K562 (cell line): ENCODE data around the gene YBX1. TPM values are rescaled to one million over a fixed set of nuclear protein-coding genes. Genes with fewer than 3 reads are reported as not detected.

Experiments
- ATAC-seq: fragments of 200-7000 bp; cut with Tn5 transposase; 3 replicates; pipeline ENCODE4 v1.9.1; 2020; ENCODE audit warnings: moderate library complexity
- BruUV-seq: library from RNA; stranded (reverse); fragments of 400-500 nt; replicated peaks from 2 replicates; lab custom pipeline; 2021; lab: Mats Ljungman, UMichigan
- CTCF ChIA-PET: fragments of 300-600 bp; formaldehyde crosslinking; extraction: SDS; loops from one replicate; lab custom pipeline; 2021; ENCODE audit warnings: low intra/inter-chr PET ratio; lab: Yijun Ruan, JAX
- POLR2A ChIA-PET: fragments of 300-600, 350-650 bp; sonication (Branson Sonifier 250); formaldehyde crosslinking; extraction: SDS; loops from one replicate; lab custom pipeline; 2021; ENCODE audit warnings: antibody characterized with exemption, inconsistent platforms; lab: Yijun Ruan, JAX
- DNase-seq, 4 experiments: peaks; one replicate each; pipeline versions ENCODE4 v3.0.0 to v3.0.0-alpha.2; 2011 to 2018; ENCODE audit warnings: low spot score in 3 of 4, mixed read lengths in 3 of 4; ENCODE audit errors: extremely low read depth in 1 of 4
- FAIRE-seq: peaks from 2 replicates; lab custom pipeline; 2011; peaks lifted over from hg19 to GRCh38; lab: Jason Lieb, UNC
- H2AFZ ChIP-seq: 2 replicates; pipeline ENCODE4 v1.6.0; 2011; ENCODE audit warnings: low read depth, low read length, control low read depth, inconsistent platforms
- H3K27ac ChIP-seq: fragments of 200-600 bp; 3 replicates; pipeline ENCODE4 v1.8.0; 2011; ENCODE audit warnings: low read depth, mild to moderate bottlenecking, control low read depth, inconsistent platforms, low read length, moderate library complexity, mixed read lengths; ENCODE audit errors: extremely low read depth
- H3K27me3 ChIP-seq, 2 experiments: fragments of 300-600 bp in 1 of 2; 2 replicates in 1 of 2; 3 replicates in 1 of 2; pipeline versions ENCODE4 v1.6.0 to v1.8.0; 2011; ENCODE audit warnings: inconsistent platforms in 2 of 2, low read length in 2 of 2, mild to moderate bottlenecking in 1 of 2, mixed read lengths in 1 of 2, moderate library complexity in 1 of 2; ENCODE audit not compliant: control insufficient read depth in 2 of 2, insufficient read depth in 2 of 2
- H3K36me3 ChIP-seq: fragments of 300-600 bp; 3 replicates; pipeline ENCODE4 v1.8.0; 2011; ENCODE audit warnings: mild to moderate bottlenecking, low read length, inconsistent platforms; ENCODE audit not compliant: control insufficient read depth, insufficient read depth
- H3K4me1 ChIP-seq, 2 experiments: fragments of 200-600 bp in 1 of 2; replicated peaks in 1 of 2; 2 replicates in 1 of 2; 3 replicates in 1 of 2; pipeline versions ENCODE4 v1.5.1 to v1.8.0; 2011; ENCODE audit warnings: inconsistent platforms in 2 of 2, low read length in 2 of 2, mild to moderate bottlenecking in 1 of 2, mixed read lengths in 1 of 2, moderate library complexity in 1 of 2; ENCODE audit not compliant: control insufficient read depth in 2 of 2, insufficient read depth in 2 of 2
- H3K4me2 ChIP-seq: 2 replicates; pipeline ENCODE4 v1.6.1; 2011; ENCODE audit warnings: low read length, control low read depth, inconsistent platforms, mixed read lengths; ENCODE audit not compliant: insufficient read depth
- H3K4me3 ChIP-seq: fragments of 200-600 bp; sonication (generic), shearing (Covaris generic); 2 replicates; pipeline ENCODE4 v1.5.1; 2016; ENCODE audit warnings: control low read depth, inconsistent platforms
- H3K79me2 ChIP-seq: fragments of 200-600 bp; 3 replicates; pipeline ENCODE4 v1.8.0; 2011; ENCODE audit warnings: low read length, inconsistent platforms; ENCODE audit not compliant: control insufficient read depth, insufficient read depth
- H3K9ac ChIP-seq, 2 experiments: 2 replicates each; pipeline versions ENCODE4 v1.6.0 to v1.6.1; 2011; ENCODE audit warnings: low read depth in 2 of 2, low read length in 2 of 2, control low read depth in 1 of 2, inconsistent platforms in 1 of 2, mild to moderate bottlenecking in 1 of 2, mixed read lengths in 1 of 2; ENCODE audit not compliant: insufficient read depth in 1 of 2
- H3K9me1 ChIP-seq: one replicate; pipeline ENCODE4 v1.6.0; 2011; ENCODE audit warnings: inconsistent platforms, mild to moderate bottlenecking, low read length, moderate library complexity; ENCODE audit not compliant: control insufficient read depth, insufficient read depth
- H3K9me3 ChIP-seq: replicated peaks from 2 replicates; pipeline ENCODE4 v1.5.1; 2011; ENCODE audit warnings: low read depth, low read length, inconsistent platforms; ENCODE audit not compliant: control insufficient read depth, insufficient read depth
- H4K20me1 ChIP-seq: replicated peaks from 2 replicates; pipeline ENCODE4 v1.6.1; 2011; ENCODE audit warnings: low read length, inconsistent platforms, mixed read lengths; ENCODE audit not compliant: control insufficient read depth, insufficient read depth
- ATF4 ChIP-seq: fragments of 450-650 bp; formaldehyde crosslinking; IDR thresholded peaks from 2 replicates; pipeline ENCODE4 v1.4.0; 2022; ENCODE audit warnings: mild to moderate bottlenecking, moderate library complexity
- CBFB ChIP-seq: sonication (generic); formaldehyde crosslinking; IDR thresholded peaks from 2 replicates; pipeline ENCODE4 v1.4.0; 2020; ENCODE audit warnings: mild to moderate bottlenecking, missing genetic modification reagents
- CBX2 ChIP-seq: fragments of 200-600 bp; sonication (generic); IDR thresholded peaks from one replicate; pipeline ENCODE4 v1.6.1; 2012; ENCODE audit warnings: mild to moderate bottlenecking, low read length, inconsistent platforms; ENCODE audit not compliant: insufficient read depth, poor library complexity, severe bottlenecking
- DIDO1 ChIP-seq: fragments of 450-650 bp; IDR thresholded peaks from 2 replicates; pipeline ENCODE4 v1.6.1; 2016; ENCODE audit warnings: low read depth, missing biosample characterization, missing genetic modification characterization
- E2F3 ChIP-seq: fragments of 250-450 bp; sonication (Bioruptor Pico); IDR thresholded peaks from 2 replicates; pipeline ENCODE4 v1.4.0; 2020; ENCODE audit warnings: mild to moderate bottlenecking
- ETS2 ChIP-seq: IDR thresholded peaks from 2 replicates; pipeline ENCODE4 v1.6.1; 2016; ENCODE audit warnings: borderline replicate concordance, missing genetic modification characterization, mild to moderate bottlenecking, moderate library complexity, missing compliant biosample characterization; ENCODE audit not compliant: poor library complexity, severe bottlenecking
- NFE2 ChIP-seq: IDR thresholded peaks from 2 replicates; pipeline ENCODE4 v1.6.1; 2014; ENCODE audit warnings: antibody characterized with exemption, low read depth
- PHTF2 ChIP-seq: fragments of 250-450 bp; sonication (Bioruptor Pico); IDR thresholded peaks from 2 replicates; pipeline ENCODE4 v1.5.0; 2021; ENCODE audit warnings: mild to moderate bottlenecking
- RERE ChIP-seq: sonication (generic); formaldehyde crosslinking; IDR thresholded peaks from 2 replicates; pipeline ENCODE4 v1.8.0; 2023; ENCODE audit warnings: missing genetic modification reagents, mild to moderate bottlenecking, borderline replicate concordance
- SREBF2 ChIP-seq: sonication (generic); formaldehyde crosslinking; IDR thresholded peaks from 2 replicates; pipeline ENCODE4 v1.4.0; 2020; ENCODE audit warnings: mild to moderate bottlenecking, missing genetic modification reagents
- TEAD4 ChIP-seq, 2 experiments: sonication (generic) in 1 of 2; formaldehyde crosslinking in 1 of 2; IDR thresholded peaks; 2 replicates each; pipeline versions ENCODE4 v1.6.1 to v1.8.0; 2012 to 2022; ENCODE audit warnings: borderline replicate concordance in 1 of 2, inconsistent platforms in 1 of 2, low read length in 1 of 2, mild to moderate bottlenecking in 1 of 2, missing genetic modification reagents in 1 of 2
- TFAM ChIP-seq: fragments of 250-450 bp; sonication (Bioruptor Pico); conservative IDR thresholded peaks from 2 replicates; pipeline ENCODE4 v1.5.0; 2021; ENCODE audit warnings: mild to moderate bottlenecking, moderate library complexity
- ZNF444 ChIP-seq: fragments of 250-450 bp; sonication (Bioruptor Pico); IDR thresholded peaks from 2 replicates; pipeline ENCODE4 v1.4.0; 2020; ENCODE audit warnings: mild to moderate bottlenecking, moderate library complexity
- WGBS: fragments of 100-300 bp; shearing (Covaris generic); methylation state at CpG from one replicate; pipeline ENCODE4 v1.1.6; 2016; ENCODE audit warnings: low coverage, mixed read lengths; ENCODE audit not compliant: insufficient coverage; ENCODE audit errors: missing lambda C conversion rate; 5-methylcytosine and 5-hydroxymethylcytosine counted together
- in situ Hi-C: fragments of 300-500 bp; cut with MboI; formaldehyde crosslinking; loops from 4 replicates; pipeline ENCODE4 v1.15.0; 2018; ENCODE audit warnings: inconsistent platforms, mixed read lengths
- intact Hi-C: fragments of 100-400 bp; cut with micrococcal nuclease; formaldehyde crosslinking; loops from 2 replicates; pipeline ENCODE4 v1.14.2; 2022
- polyA plus RNA-seq, 8 experiments: library from polyadenylated mRNA; depleted of rRNA in 4 of 8; stranded (reverse) in 5 of 8; unstranded in 3 of 8; fragments of >200 nt; fragmentation: Nextera tagmentation in 2 of 8; fragmentation: Illumina TruSeq in 1 of 8; extraction: Ambion mirVana in 2 of 8; extraction: Trizol in 1 of 8; gene quantifications; 2 replicates each; pipeline versions ENCODE4 v1.2.1 to v1.2.3, GENCODE V29; 2011 to 2014; ENCODE audit warnings: inconsistent platforms in 1 of 8, missing spikeins in 1 of 8
- total RNA-seq, 7 experiments: library from RNA; depleted of rRNA in 6 of 7; stranded (reverse); fragments of >200 nt in 6 of 7; fragmentation: Illumina TruSeq in 2 of 7; extraction: Trizol in 2 of 7; gene quantifications; 2 replicates each; pipeline versions ENCODE4 v1.2.1 to v1.2.3, GENCODE V29; 2011 to 2021; ENCODE audit warnings: low replicate concordance in 1 of 7

YBX1 gene
- total and polyA plus RNA-seq, 9 of the 15 experiments (the other 6 are each of a cell fraction or from before 2014, with no cell fraction given) = 363 to 1,955 (median 1,216) TPM

GRCh38 chr1:42733415-42734200, 51.4 kb downstream of the YBX1 start:
- ChIA-PET CTCF (interaction anchor here (0.6 kb wide), 1 partner anchor 155 kb away, joined by 3 read pairs; no protein-coding TSS in a partner anchor), POLR2A (interaction anchor here (0.6 to 1.6 kb wide), 4 partner anchors 32 to 498 kb away, joined by 3 to 6 read pairs (median 3); partner anchors contain the start of gene YBX1)
- Histone ChIP-seq H3K9ac (peak overlapping the region in 1 of 2 experiments; percentile 30; a peak in 1 of 4 replicates), H3K4me3 (no peak overlapping the region), H3K4me1 (peaks cover 0 to 25% of the 10 kb centered on the region in 2 experiments; a peak in 3 of 5 replicates), H3K4me2 (no peak overlapping the region), H3K9me1 (peaks cover 5% of the 10 kb centered on the region), H3K36me3 (no peaks in the 10 kb centered on the region), H3K27ac (no peak overlapping the region), H3K27me3 (peaks cover 2 to 30% of the 10 kb centered on the region in 2 experiments; a peak in 3 of 5 replicates), H2AFZ (no peak overlapping the region), H4K20me1 (no peaks in the 10 kb centered on the region), H3K79me2 (no peaks in the 10 kb centered on the region), H3K9me3 (no peaks in the 10 kb centered on the region)
- FAIRE-seq = no peak
- WGBS = 6% methylated on average over 12 of the region's 12 CpGs
- BruUV-seq = no TSS peak
- no peak for DNase-seq
- in situ Hi-C loops (loop anchor here (5.0 to 25.0 kb wide), 2 partner anchors 146 to 591 kb away; no protein-coding TSS in a partner anchor), intact Hi-C loops (loop anchor here (5.0 to 10.0 kb wide), 3 partner anchors 221 to 589 kb away; no protein-coding TSS in a partner anchor)
- no peak for TF ChIP-seq ZNF444 (CRISPR knock-in tag)
- no peak for TF ChIP-seq RERE (CRISPR knock-in tag)
- TF ChIP-seq CBX2 = no peak
- no peak for TF ChIP-seq PHTF2 (CRISPR knock-in tag)
- TF ChIP-seq ETS2 (tag) = no peak
- no peak for TF ChIP-seq CBFB (CRISPR knock-in tag)
- TF ChIP-seq E2F3 (CRISPR knock-in tag) = no peak
- no peak for TF ChIP-seq SREBF2
- TF ChIP-seq ATF4 (CRISPR knock-in tag) = no peak
- TF ChIP-seq NFE2 = no peak
- no peak for TF ChIP-seq TEAD4 (IDR thresholded peaks at IDR 0.05; ENCODE audit: low read length)
- TF ChIP-seq TEAD4 (CRISPR knock-in tag; IDR thresholded peaks at IDR 0.05; ENCODE audit: borderline replicate concordance) = no peak
- no peak for TF ChIP-seq TFAM (CRISPR knock-in tag)
- no peak for TF ChIP-seq DIDO1 (tag)
- no peak for ATAC-seq
